Neural progenitor cell (in vitro differentiated cells): ENCODE measurements around the gene XYLT1. TPM values are rescaled to one million over a fixed set of nuclear protein-coding genes. Genes with fewer than 3 reads are reported as not detected.

Experiments
- DNase-seq: peaks from one replicate; pipeline ENCODE4 v3.0.0-alpha.2; 2016; ENCODE audit warnings: low spot score
- H2AFZ ChIP-seq: fragments of 200-600 bp; sonication (generic); replicated peaks from 2 replicates; pipeline ENCODE4 v1.6.1; 2016; ENCODE audit warnings: antibody characterized with exemption
- H3F3A ChIP-seq: fragments of 200-600 bp; sonication (generic); 2 replicates; pipeline ENCODE4 v1.6.1; 2016; ENCODE audit warnings: antibody characterized with exemption, low read depth
- H3K27ac ChIP-seq: fragments of 200-600 bp; sonication (generic); 2 replicates; pipeline ENCODE4 v1.5.1; 2016; ENCODE audit warnings: mild to moderate bottlenecking
- H3K27me3 ChIP-seq: fragments of 200-600 bp; sonication (generic); 2 replicates; pipeline ENCODE4 v1.6.1; 2016; ENCODE audit warnings: mild to moderate bottlenecking, moderate library complexity
- H3K36me3 ChIP-seq: fragments of 200-600 bp; sonication (generic); 2 replicates; pipeline ENCODE4 v1.5.1; 2016
- H3K4me1 ChIP-seq: fragments of 200-600 bp; sonication (generic); 2 replicates; pipeline ENCODE4 v1.6.1; 2016; ENCODE audit warnings: mixed run types
- H3K4me2 ChIP-seq: fragments of 200-600 bp; sonication (generic); 2 replicates; pipeline ENCODE4 v1.6.1; 2016
- H3K4me3 ChIP-seq: fragments of 200-600 bp; sonication (generic); 2 replicates; pipeline ENCODE4 v1.5.1; 2016
- H3K79me2 ChIP-seq: fragments of 200-600 bp; sonication (generic); 2 replicates; pipeline ENCODE4 v1.6.1; 2016; ENCODE audit warnings: low read depth
- H3K9ac ChIP-seq: fragments of 200-600 bp; sonication (generic); 2 replicates; pipeline ENCODE4 v1.6.1; 2016
- H3K9me3 ChIP-seq: fragments of 200-600 bp; sonication (generic); 2 replicates; pipeline ENCODE4 v1.5.1; 2016; ENCODE audit warnings: low read depth
- H4K20me1 ChIP-seq: fragments of 200-600 bp; sonication (generic); 2 replicates; pipeline ENCODE4 v1.6.1; 2016; ENCODE audit warnings: low read depth
- H3K27ac Mint-ChIP-seq: 3 replicates; pipeline ENCODE4 v1.8.0; 2021; ENCODE audit warnings: mixed read lengths
- H3K27me3 Mint-ChIP-seq: 2 replicates; pipeline ENCODE4 v1.8.0; 2022; ENCODE audit warnings: low read depth, mild to moderate bottlenecking, inconsistent platforms, moderate library complexity, mixed read lengths; ENCODE audit not compliant: insufficient read depth
- H3K36me3 Mint-ChIP-seq: 3 replicates; pipeline ENCODE4 v1.8.0; 2021; ENCODE audit warnings: mixed read lengths
- H3K4me1 Mint-ChIP-seq: 3 replicates; pipeline ENCODE4 v1.8.0; 2021; ENCODE audit warnings: mixed read lengths
- H3K4me3 Mint-ChIP-seq: 3 replicates; pipeline ENCODE4 v1.8.0; 2021; ENCODE audit warnings: mild to moderate bottlenecking, moderate library complexity, mixed read lengths
- H3K9me3 Mint-ChIP-seq: 3 replicates; pipeline ENCODE4 v1.8.0; 2020; ENCODE audit warnings: mixed read lengths
- CTCF ChIP-seq: fragments of 200-600 bp; sonication (generic); IDR thresholded peaks from 2 replicates; pipeline ENCODE4 v1.5.1; 2017; ENCODE audit warnings: antibody characterized with exemption, mild to moderate bottlenecking
- EZH2 ChIP-seq: fragments of 200-600 bp; sonication (generic); IDR thresholded peaks from 2 replicates; pipeline ENCODE4 v1.6.1; 2017; ENCODE audit warnings: antibody characterized with exemption, mild to moderate bottlenecking, moderate library complexity
- EZH2phosphoT487 ChIP-seq: fragments of 200-600 bp; sonication (generic); IDR thresholded peaks from 2 replicates; pipeline ENCODE4 v1.6.1; 2017; ENCODE audit warnings: antibody characterized with exemption
- total RNA-seq: library from RNA; depleted of rRNA; stranded (reverse); fragments of >200 nt; gene quantifications from 2 replicates; pipeline ENCODE4 v1.2.3, GENCODE V29; 2015; ENCODE audit warnings: low replicate concordance

Gene XYLT1
- total RNA-seq, 1 donor from 2014 or later, result 5.9 TPM

GRCh38 chr16:17417740-17418139, 53.0 kb downstream of the XYLT1 start:
- Mint-ChIP-seq H3K36me3 (peaks cover 3% of the 10 kb centered on the region), H3K9me3 (no peaks in the 10 kb centered on the region), H3K4me3 (no peak overlapping the region), H3K4me1 (peaks cover 48% of the 10 kb centered on the region), H3K27ac (peak overlapping the region; percentile 47), H3K27me3 (peaks cover 7% of the 10 kb centered on the region)
- Histone ChIP-seq H2AFZ (no peak overlapping the region), H3K4me2 (no peak overlapping the region), H3K9me3 (no peaks in the 10 kb centered on the region), H4K20me1 (peaks cover 9% of the 10 kb centered on the region), H3K9ac (no peak overlapping the region), H3K36me3 (no peaks in the 10 kb centered on the region), H3K79me2 (no peaks in the 10 kb centered on the region), H3F3A (peaks cover under 1% of the 10 kb centered on the region), H3K27ac (no peak overlapping the region), H3K4me3 (no peak overlapping the region), H3K4me1 (peaks cover 9% of the 10 kb centered on the region), H3K27me3 (no peaks in the 10 kb centered on the region)
- TF ChIP-seq EZH2phosphoT487, result no peak
- TF ChIP-seq EZH2, result no peak
- no peak for TF ChIP-seq CTCF
- DNase-seq, result no peak

GRCh38 chr16:17416461-17417311, 54.1 kb downstream of the XYLT1 start:
- Histone ChIP-seq H3K9me3 (no peaks in the 10 kb centered on the region), H3K79me2 (no peaks in the 10 kb centered on the region), H3K4me3 (no peak overlapping the region), H3K4me1 (peaks cover 19% of the 10 kb centered on the region), H3F3A (no peaks in the 10 kb centered on the region), H3K27me3 (no peaks in the 10 kb centered on the region), H3K4me2 (no peak overlapping the region), H3K9ac (no peak overlapping the region), H3K27ac (no peak overlapping the region), H2AFZ (no peak overlapping the region), H4K20me1 (peaks cover 9% of the 10 kb centered on the region), H3K36me3 (no peaks in the 10 kb centered on the region)
- Mint-ChIP-seq H3K9me3 (peaks cover 3% of the 10 kb centered on the region), H3K4me1 (peaks cover 57% of the 10 kb centered on the region), H3K4me3 (peak overlapping the region; percentile 66), H3K27me3 (peaks cover 10% of the 10 kb centered on the region), H3K36me3 (peaks cover 2% of the 10 kb centered on the region), H3K27ac (peak overlapping the region; percentile 40)
- no peak for DNase-seq
- no peak for TF ChIP-seq EZH2phosphoT487

- H3K4me1 ChIP-seq, result peaks cover 22% of the 10 kb centered on the region
- H3K9ac ChIP-seq, result no peak overlapping the region
- H3K9me3 ChIP-seq, result no peaks in the 10 kb centered on the region
- no peak overlapping the region for H3K4me2 ChIP-seq
- H3K4me3 ChIP-seq, result no peak overlapping the region
- H3K4me3 Mint-ChIP-seq, result no peak overlapping the region
- H3K27me3 ChIP-seq, result no peaks in the 10 kb centered on the region
- TF ChIP-seq EZH2phosphoT487, result no peak
- TF ChIP-seq CTCF, result no peak
- TF ChIP-seq EZH2, result no peak
- no peaks in the 10 kb centered on the region for H3K79me2 ChIP-seq
- peaks cover 10% of the 10 kb centered on the region for H3K27me3 Mint-ChIP-seq
- peaks cover 3% of the 10 kb centered on the region for H3K9me3 Mint-ChIP-seq
- H3K36me3 ChIP-seq, result no peaks in the 10 kb centered on the region
- peaks cover 5% of the 10 kb centered on the region for H3K36me3 Mint-ChIP-seq
- no peak overlapping the region for H2AFZ ChIP-seq
- peaks cover 61% of the 10 kb centered on the region for H3K4me1 Mint-ChIP-seq
- H3F3A ChIP-seq, result no peaks in the 10 kb centered on the region
- DNase-seq, result no peak
- peak overlapping the region; percentile 74 for H3K27ac Mint-ChIP-seq
- no peak overlapping the region for H3K27ac ChIP-seq
- H4K20me1 ChIP-seq, result peaks cover 9% of the 10 kb centered on the region
These were observed 55.8 kb downstream of the XYLT1 start for GRCh38 chr16:17414916-17415315.

- Mint-ChIP-seq H3K4me3 (no peak overlapping the region), H3K9me3 (peaks cover 3% of the 10 kb centered on the region), H3K27ac (peak overlapping the region; percentile 74), H3K4me1 (peaks cover 61% of the 10 kb centered on the region), H3K36me3 (peaks cover 5% of the 10 kb centered on the region), H3K27me3 (peaks cover 10% of the 10 kb centered on the region)
- no peak overlapping the region for H2AFZ ChIP-seq
- no peaks in the 10 kb centered on the region for H3K27me3 ChIP-seq
- no peaks in the 10 kb centered on the region for H3K36me3 ChIP-seq
- TF ChIP-seq CTCF, result no peak
- no peak for TF ChIP-seq EZH2
- no peak for TF ChIP-seq EZH2phosphoT487
- H3K9me3 ChIP-seq, result no peaks in the 10 kb centered on the region
- DNase-seq, result no peak
- H3K27ac ChIP-seq, result no peak overlapping the region
- no peak overlapping the region for H3K9ac ChIP-seq
- peaks cover 22% of the 10 kb centered on the region for H3K4me1 ChIP-seq
- peaks cover 9% of the 10 kb centered on the region for H4K20me1 ChIP-seq
- H3K4me3 ChIP-seq, result no peak overlapping the region
- H3K79me2 ChIP-seq, result no peaks in the 10 kb centered on the region
- no peak overlapping the region for H3K4me2 ChIP-seq
- H3F3A ChIP-seq, result no peaks in the 10 kb centered on the region
These were observed 56.3 kb downstream of the XYLT1 start for GRCh38 chr16:17414421-17414820.
